ENCODE results near the gene ITGB5.
"Not testable (repeated sequence)": the region's sequence is repeated elsewhere in the genome, so short reads cannot be mapped to it uniquely, and the experiment has no call there.

ITGB5 gene

DNA sequence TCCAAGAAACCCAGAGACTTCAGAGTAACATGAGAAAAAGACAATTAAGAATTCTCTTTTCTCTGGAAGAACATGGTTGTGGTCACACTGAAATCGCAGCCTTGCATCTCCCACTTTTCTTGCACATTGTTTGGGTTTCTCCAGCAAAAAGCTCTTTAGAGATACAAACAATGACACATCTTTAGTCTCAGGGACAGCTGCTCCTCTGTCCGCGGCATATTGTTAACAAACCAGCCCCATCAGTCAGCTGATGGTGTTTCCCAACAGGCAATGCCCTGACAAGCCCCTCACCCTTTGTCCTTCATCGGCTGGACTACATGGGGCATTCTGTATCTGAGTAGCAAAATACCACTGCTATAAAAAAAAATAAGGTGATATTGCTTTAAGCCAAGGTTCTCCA, 103.5 kb downstream of the ITGB5 start:
- no peak for DNase-seq

DNA sequence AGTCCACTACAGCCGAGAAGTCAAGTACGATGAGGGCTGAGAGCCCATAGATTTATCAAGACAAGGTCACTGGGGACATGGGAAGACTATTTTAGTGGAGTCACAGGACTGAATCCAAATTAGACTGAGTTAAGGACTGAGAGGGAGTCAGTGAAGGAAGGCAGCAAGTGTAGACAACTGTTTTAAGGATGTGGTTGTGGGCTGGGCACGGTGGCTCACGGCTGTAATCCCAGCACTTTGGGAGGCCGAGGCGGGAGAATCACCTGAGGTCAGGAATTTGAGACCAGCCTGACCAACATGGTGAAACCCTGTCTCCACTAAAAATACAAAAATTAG, 104.8 kb downstream of the ITGB5 start:
- not testable (repeated sequence) for DNase-seq

DNA sequence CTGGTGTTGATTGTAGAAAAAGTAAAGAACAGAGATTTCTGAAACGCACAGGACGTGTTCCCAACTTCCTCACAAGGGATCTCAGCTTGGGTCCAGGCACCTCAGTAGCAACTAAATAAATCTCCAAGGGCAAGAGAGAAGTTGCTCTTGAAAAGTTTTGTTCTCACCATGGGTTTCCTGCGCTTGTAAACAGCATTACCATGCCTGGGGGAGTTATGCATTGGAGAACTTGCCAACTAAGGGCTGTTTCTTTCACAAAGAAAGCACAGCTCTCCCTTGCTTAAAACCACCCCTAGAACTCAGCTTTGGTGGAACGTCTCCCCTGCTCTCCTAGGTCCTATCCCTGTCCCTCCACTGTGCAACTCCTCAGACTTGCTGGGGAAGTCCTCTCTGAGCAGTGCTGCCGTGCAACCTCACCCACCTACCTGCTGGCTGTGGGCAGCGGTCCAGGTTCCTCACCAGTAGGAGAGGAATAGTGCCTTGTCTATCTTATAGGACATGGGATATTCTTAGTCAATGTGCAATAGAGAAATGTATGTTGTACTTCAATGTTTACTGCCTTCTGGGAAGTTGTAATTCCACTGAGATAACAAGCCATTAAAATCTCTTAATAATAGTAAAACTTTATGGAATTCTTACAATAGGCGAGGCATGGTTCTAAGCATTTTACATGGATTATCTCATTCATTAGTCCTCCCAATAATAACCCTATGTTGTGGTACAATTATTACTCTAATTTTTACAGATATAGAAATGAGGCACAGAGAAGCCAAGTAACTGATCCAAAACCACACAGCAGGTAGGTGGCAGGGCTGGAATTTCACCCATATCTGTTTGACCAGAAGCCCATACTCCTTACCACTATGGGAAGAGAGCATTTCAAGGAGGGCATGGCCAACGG, 105.4 kb downstream of the ITGB5 start:
- DNase-seq: no peak

DNA sequence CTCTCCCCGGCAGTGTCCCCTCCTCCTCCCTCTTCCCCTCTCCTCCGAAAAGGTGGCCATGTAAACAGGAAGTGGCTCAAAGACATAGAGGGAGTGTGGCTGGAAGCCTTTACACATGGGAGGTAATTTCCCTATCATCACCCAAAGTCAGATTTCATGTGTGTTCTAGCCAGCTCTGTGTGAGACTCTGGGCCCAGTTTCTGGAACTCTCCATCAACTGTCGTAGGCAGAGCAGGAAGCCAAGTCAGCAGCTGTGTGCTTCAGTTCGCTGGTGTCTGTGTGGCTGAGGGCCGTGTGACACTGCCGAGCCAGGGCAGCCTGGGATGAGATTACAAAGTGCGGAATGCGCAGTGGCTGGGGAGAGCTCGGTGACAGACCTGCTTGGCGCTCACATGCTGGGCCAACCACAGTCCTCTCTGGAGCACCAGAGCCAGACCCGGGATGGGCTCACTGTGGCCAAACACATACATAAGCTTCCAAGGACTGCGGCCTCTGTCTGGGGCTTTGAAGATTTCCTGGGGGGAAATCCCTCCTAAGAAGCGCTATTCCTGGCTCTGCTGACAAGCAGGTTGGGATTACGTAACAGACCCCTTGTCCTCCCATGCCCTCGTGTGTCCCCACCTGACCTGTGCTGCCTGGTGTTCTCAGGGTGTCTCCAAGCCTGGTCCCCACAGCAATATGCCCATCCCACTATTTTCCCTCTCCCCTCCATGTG, 106.2 kb downstream of the ITGB5 start:
- DNase-seq: no peak

DNA sequence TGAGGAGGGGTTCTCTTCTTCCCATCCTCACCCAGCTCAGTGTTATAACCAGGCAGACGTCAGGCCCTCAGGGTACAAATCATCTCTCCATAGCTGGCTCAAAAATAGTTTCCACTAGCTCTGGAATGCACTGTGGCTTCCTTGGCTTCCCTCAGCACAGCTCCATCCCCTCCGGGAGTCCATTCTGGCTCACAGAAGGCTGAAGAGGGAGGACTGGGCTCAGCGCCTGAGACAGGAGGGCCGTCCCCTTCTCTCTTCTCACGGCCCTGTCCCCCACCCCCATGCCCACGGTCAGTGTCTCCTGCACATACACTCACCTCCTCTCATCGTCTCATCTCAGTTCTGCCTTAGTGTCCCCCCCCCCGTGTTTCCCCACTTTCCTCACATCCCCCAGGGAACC, 106.8 kb downstream of the ITGB5 start:
- DNase-seq: no peak

DNA sequence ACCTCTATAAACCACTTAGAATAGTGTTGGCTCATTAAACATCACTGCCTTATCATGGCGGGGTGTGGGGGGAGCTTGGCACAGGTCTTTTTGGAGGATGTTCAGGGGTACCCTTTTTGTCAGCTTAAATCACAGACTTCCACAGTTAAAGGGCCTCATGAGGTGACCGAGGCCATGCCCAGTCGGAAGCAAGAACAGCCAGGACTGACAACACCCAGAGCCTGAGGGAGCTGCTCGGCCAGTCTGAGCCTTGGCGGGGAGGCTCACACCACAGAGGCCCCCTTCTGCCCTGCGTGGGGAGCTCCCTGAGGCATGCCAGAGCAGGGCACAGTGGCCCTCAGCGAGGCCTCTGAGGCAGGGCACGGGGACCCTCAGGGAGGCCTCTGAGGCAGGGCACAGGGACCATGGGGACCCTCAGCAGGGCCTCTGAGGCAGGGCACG, 107.4 kb downstream of the ITGB5 start:
- DNase-seq: no peak

DNA sequence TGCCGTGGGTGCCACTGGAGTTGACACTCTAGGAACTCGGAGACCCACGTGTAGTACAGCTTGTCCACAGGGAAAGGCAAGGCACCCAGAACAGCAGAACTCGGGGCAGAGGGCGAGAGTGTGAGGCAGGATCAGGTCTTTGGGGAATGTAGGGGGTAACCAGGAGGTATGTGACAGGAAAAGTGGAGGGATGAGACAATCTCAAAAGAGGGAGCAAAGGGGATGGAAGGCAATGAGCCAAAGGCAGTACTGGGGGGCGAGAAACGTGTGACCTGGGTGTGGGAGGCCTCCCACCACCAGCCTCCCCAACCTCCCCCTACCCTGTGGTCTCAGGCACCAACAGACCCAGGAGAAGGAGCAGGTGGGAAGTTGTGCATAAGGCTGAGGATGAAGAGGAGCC, 108.0 kb downstream of the ITGB5 start:
- DNase-seq: no peak

DNA sequence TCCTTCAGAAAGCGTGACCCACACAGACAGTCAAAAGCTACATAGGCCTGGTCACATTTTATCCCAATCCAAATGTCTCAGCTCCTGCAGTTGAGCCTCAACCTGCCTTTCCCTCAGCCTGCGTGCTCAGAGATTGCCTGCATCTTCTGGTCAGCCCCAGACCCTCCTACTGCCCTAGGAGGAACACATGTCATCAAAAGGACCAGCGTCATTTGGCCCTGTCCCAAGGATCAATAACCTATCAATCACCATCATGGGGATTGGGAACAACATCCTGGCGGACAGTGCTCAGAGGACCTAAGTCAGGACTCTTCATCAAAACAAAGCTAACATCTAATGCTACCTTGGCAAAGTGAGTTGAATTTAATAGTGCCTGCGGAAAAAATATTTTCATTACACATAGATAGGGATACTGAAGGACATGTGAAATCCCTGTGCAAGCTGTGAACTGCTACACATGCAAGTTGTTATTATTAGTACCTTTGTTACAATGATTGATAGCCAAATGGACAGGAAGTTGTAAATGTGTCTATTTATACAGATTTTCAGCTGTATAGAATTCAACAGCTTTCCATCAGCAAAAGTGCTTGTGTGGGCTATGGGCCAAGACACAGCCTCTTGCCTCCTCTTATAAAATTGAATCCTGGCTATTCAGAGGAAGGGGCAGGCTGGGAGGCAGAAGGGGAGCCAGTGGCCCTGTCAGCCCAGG, 109.2 kb downstream of the ITGB5 start:
- DNase-seq: no peak

DNA sequence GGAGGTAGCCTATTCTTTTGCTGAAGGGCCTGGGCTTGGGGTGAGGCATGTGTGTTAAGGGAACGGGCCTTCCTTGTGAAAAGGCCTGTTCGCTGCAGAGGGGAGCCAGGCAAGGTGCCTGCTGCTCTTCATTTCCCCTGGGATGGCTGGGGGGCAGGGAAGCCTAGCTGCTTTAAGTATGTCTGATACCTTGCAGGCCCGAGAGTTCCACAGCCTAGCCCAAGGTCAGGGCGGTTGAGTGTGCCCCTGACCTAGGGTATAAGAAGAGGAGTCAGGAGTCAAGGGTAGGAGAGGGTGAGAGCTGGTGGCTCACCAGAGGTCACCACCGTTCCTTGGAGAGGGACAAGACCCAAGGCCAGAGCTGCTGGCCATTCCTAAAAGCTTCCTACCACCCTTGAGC, 110.3 kb downstream of the ITGB5 start:
- DNase-seq: no peak

DNA sequence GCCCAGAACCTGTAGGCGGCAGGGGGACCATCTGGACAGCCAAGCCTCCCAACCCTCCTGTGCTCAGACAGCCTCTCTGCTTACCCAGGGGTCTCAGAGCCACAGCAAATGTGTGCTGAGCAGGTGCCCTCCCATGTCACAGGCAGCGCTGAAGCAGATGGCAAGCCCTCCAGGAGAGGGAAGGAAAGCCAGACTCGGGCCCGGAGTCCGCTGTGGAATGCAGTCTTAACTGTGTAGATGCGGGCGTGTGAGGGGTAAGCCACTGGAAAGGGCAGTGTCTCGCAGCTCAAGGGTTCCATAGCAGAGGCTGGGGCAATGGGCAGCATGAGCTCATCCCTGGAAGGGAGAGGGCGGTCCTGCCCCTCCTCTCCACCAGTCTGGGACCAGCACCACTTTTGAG, 111.3 kb downstream of the ITGB5 start:
- DNase-seq: no peak

DNA sequence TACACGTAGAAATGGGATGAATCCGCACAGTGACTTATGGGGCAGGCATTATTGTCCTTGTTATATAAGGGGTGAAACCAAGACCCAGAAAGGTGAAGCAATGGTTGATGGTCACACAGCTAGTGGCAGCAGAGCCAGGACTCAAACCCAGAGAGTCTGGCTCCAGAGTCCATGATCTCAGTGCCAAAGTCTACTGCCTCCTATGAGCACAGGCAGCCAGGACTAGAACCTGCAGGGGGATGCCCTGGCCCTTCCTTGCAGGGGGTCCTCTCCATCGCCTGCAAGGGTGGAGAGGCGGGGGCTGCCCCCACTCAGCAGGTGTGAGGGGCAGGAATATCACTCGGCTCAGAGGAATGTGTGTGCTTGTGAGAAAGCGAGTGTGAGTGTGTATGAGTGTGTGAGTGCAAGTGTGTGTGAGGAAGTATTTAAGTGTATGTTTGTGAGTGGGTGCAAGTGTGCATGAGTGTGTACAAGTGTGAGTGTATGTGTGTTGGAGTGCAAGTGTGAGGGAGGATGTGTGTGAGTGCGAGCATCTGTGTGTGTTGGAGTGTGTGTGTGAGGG, 112.2 kb downstream of the ITGB5 start:
- DNase-seq: no peak

DNA sequence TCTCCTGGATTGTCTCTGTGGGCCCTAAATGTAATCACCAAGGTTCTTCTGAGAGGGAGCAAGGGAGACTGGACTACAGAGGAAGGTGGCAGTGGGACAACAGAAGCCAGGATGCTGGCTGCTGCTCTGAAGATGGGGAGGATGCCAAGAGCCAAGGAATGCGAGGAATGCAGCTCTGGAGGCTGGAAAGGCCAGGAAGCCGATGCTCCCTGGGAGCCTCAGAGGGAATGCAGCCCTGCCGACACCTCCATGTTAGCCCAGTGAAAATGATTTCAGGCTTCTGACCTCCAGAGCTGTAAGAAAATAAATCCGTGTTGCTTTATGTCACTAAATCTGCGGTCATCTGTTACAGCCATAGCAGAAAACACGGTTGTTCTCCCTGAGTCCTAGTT, 112.8 kb downstream of the ITGB5 start:
- DNase-seq: peak; percentile 80

DNA sequence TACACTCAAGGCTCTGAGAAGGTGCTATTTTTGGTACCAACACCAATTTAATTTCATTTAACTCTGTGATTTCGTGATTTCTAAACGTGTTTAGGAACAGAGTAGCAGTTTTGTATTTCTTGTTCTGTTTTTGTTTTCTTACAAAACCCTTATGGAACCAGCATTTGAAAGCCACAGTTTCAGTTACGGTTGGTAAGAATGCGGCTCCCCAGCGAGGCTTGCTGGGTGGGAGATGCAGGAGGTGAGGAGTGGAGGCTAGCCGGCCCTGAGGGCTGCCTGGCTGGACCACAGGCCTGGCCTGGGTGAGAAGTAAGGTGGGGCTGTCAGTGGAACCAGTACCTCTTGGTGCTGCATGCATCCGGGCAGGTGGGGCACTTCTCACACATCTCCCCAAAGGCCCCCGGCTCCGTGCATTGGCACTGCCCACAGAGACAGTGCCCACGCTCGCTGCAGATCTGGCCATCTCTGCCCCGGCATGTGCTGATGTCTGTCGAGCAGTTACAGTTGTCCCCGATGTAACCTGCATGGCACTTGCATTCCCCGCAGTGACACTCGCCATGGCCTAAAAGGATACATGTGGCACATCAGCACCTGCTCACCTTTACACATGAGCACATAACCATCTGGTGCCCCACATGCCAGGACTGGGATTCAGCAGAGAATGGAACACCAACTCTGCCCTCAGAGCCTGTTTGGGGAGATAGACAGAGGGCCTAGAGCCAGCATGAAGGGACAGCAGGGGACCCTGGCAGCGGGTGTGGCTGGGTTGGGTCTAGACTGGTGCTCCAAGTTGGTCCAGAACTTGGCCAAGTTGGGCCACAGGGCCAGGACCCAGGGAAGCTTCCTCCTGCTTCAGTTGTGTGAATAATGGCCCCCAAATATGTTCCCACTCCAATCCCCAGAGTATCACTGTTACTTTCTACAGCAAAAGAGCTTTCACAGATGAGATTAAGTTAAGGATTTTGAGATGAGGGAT, 113.5 kb downstream of the ITGB5 start:
- no peak for DNase-seq

DNA sequence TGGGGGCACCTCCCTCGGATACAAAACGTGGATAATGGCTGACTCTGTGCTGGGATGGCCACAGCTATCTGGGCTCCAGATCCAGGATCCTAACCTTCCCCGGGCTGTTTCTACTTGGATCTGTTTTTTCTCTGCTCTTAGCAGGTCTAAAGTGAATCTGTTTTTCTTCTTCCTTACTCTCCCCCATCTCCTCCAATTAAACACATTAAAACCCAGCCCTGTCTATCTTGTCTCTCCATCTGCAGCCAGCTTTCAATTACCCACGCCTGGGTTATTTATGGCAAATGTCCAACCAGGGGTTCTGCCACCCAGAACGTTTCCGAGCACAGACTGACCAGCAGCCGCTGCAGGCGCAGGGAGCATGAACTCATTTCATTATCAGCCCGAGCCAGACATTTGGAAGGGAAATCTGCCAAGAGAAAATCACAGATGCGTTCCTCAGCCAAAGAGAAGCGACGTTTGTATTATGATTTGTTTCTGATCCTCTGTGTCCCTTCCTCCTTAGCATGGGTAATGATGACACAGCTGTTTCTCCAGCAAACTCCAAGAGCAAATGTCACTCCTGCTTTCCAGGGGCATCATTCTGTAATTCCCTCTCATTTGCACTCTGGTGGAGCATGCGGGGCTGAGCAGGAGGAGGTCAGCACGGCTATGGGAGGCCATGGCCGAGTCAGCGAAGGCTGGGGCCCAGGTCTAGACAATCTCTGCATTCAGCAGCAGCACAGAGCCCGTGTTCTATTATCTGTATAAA, 114.9 kb downstream of the ITGB5 start:
- no peak for DNase-seq

DNA sequence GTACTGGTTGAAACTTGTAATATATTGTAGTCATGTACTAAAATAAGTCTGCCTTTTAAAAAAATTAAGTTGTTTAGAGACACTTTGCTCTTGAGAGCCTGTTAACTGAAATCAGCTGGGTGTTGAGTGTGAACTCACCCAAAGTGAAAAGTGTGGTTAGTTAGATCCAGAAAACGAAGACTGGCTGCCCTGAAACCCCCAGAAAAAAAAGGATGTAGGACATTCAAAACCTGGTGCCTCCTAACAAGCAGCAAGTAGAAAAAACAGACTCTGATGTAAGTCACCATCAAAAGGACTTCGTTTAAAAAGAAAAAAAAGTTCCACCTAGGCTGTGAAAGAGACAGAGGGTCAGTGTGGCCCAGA, 116.1 kb downstream of the ITGB5 start:
- no peak for DNase-seq

DNA sequence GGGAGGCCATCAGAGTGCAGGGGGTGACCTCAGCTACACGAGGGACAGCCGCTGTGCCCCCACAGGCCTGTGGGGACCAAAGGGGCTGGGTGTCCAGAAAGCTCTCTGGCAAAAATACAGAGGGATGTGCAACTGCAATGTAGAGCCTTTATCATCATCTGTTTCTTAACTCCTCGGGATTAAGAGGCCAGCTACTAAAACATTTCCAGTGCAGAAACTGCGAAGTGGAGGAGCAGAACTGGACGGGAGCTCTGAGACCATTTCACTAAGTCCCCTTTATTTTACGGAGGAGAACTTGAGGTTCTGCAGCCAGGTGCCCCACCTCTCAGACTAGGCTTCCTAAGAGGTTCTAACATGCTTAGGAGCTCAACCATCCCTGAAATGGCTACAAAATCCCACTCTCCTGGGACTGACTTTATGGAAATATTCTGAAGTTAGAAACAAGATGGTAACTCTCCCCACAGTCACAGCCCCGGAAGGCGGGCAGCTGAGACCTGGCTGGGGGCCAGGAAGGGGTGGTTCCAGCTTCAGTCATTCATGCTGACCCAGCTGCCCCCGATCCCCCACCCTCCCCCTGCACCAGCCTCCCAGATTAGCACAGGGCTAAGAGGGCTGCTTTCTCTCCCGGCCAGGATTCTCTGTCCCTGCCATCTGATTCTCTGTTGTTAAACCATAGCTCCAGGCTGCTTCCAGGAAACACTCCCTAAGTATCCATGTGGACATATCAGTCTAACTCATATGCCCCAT, 116.7 kb downstream of the ITGB5 start:
- DNase-seq: no peak

DNA sequence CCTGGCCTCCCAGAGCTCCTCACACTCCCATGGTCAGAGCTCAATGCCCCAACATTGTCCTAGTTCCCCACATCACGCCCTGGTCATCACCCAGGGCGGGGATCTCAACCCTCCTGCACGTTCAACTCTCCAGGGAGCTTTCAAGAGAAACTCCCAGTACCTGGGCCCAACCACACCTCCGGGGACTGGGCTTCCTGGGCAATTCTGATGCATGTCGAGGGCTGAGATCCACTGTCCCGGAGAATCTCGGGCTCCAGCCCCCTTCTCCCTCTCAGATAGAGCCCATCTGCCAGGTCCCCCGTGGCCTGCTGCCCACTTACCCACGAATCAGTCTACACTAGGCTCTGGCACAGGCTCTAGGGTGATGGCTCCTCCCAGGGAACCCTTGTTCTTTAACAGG, 117.7 kb downstream of the ITGB5 start:
- no peak for DNase-seq

DNA sequence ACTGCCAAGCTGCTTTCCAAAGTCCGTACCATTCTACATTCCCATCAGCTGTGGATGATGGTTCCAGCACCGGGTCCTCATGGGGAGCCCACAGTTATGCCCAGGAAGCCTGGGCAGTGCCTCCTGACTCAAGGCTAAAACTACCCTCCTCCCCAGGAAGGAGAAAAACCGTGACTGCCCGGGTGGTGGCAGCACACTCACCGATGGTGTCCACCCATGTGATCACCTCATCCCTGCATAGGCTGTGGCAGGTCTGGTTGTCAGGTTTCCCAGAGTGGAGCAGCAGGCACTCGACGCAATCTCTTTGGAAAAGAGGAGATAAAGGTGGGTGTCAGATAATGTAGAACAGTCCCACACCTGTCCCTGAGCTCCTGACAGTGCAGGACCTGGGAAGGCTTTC, 118.4 kb downstream of the ITGB5 start:
- DNase-seq: peak; percentile 77

DNA sequence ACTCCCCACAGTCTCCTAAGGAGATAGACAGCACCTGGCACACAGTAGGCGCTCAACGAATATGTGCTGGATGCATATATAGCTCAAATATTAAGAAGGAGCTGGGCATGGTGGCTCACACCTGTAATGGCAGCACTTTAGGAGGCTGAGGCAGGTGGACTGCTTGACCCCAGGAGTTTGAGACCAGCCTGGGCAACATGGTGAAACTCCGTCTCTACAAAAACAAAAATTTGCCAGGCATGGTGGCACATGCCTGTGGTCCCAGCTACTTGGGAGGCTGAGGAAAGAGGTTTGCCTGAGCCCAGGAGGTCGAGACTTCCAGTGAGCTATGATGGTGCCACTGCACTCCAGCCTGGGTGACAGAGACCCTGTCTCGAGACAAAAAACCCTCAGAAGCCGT, 119.5 kb downstream of the ITGB5 start:
- DNase-seq: no peak

DNA sequence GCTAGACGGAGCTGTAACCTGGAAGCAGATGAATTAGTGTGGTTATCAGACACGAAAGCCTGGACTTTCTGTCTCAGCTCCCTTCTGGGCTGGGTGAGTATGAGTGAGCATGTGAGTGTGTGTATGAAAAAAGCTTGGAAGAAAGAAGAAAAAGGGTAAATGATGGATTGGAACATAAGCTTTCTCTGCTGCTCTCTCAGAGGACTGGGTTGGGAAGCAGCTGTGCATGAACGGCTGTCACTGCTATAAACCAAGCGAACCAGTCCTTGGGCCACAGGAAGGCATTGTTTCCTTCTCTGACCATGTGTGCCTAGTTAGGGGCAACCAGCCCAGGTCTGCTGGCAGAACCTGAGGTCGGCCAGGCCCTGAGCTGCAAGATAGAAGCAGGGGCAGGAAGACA, 119.9 kb downstream of the ITGB5 start:
- DNase-seq: no peak

Data from 8988T (cell line).